MM.1S (cell line): ENCODE data around the gene GNAI3.

Experiments used
- CTCF ChIP-seq: fragments of 300-600 bp; sonication (generic); IDR thresholded peaks from 2 replicates; pipeline ENCODE4 v1.5.1; 2016; ENCODE audit warnings: antibody characterized with exemption, low read length, mixed read lengths
- EZH2phosphoT487 ChIP-seq: fragments of 300-600 bp; sonication (generic); IDR thresholded peaks from 2 replicates; pipeline ENCODE4 v1.6.1; 2018; ENCODE audit warnings: antibody characterized with exemption, low read length

- no peak for TF ChIP-seq CTCF
- no peak for TF ChIP-seq EZH2phosphoT487
Measured at GRCh38 chr1:109528712-109529111, 19.7 kb upstream of the GNAI3 start.
